GM12873 (cell line): ENCODE measurements around the gene CCDC30.

Source experiments
- CTCF ChIP-seq: IDR thresholded peaks from 2 replicates; pipeline ENCODE4 v1.5.1; 2012; ENCODE audit warnings: low read depth, mild to moderate bottlenecking, moderate library complexity, low read length, control low read depth; ENCODE audit not compliant: insufficient read depth; ENCODE audit errors: missing control alignments

Gene CCDC30

DNA sequence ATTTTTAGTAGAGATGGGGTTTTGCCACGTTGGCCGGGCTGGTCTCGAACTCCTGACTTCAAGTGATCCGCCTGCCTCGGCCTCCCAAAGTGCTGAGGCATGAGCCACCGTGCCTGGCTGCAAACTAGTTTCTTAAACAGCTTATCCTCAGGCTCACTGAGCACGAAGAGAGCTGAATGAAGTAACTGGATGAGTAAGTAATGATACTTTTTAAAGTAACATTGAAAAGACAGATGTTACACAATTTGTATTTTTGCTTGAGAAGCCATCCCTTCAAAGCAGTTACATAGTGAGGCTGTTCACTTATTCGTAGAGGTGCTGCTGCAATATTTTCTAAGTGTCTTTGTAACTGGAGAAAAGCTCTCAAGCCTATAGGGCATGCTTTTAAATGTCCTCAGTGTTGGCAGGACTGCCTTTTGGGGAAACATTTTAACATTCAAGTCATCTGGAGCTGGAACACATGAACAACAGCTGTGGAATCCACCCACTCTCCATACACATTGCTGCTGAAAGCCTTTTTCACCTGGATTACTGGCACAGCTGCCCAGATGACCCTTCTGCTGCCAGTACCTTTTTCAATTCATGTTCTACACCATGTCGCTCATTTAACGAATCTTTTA, 216.4 kb downstream of the CCDC30 start:
- no peak for TF ChIP-seq CTCF

DNA sequence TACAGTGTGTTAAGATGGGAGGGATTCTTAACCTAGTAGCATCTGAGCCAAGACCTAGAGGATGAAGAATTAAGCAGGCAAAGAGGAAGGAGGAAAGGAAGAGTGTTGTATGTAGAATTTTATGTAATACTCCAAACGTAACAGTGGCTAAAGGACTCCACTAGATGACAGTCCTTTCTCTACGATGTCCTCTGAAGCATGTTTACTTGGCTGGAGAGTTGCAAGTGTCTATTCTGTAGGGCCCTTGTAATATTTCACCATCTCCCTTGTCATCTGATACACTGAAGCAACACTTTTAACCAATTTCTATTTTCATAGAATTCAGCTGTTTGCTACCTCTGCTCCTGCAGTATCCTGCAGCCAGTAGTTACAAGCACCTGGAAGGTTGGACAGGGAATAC, 217.0 kb downstream of the CCDC30 start:
- TF ChIP-seq CTCF: no peak

DNA sequence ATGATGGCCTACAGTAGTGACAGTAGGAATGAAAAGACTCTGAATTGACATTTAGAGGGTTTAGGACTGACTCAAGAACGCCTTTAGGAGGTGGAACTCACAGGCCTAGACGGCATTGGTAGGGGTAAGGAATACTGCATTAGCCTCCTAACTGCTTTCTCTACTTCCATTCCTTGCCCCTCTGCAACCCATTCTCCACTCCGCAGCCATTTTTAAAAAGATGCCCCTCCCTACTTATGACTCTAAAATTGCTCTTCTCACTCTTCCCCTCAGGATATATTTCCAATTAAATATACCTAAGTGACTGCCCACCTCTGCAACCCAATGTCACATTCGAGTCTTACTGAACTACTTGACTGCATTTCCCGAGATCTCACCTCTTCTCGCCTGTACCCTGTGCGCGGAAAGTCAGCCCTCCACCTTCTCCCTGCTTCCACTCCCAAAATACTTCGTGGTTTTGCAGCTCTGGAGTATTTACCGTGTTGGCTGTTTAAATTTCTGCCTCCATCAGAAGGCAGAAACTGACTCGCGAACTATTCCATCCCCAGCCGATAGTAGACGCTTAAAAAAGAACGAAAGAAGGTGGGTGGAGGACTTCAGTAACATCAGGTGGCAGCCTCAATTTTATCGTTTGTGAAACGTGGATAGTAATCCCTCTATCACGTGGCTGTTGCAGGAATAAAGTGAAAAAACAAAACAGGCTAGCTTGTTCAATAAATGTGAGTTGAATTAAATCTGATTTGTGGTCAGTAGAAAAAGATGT, 218.0 kb downstream of the CCDC30 start:
- no peak for TF ChIP-seq CTCF

DNA sequence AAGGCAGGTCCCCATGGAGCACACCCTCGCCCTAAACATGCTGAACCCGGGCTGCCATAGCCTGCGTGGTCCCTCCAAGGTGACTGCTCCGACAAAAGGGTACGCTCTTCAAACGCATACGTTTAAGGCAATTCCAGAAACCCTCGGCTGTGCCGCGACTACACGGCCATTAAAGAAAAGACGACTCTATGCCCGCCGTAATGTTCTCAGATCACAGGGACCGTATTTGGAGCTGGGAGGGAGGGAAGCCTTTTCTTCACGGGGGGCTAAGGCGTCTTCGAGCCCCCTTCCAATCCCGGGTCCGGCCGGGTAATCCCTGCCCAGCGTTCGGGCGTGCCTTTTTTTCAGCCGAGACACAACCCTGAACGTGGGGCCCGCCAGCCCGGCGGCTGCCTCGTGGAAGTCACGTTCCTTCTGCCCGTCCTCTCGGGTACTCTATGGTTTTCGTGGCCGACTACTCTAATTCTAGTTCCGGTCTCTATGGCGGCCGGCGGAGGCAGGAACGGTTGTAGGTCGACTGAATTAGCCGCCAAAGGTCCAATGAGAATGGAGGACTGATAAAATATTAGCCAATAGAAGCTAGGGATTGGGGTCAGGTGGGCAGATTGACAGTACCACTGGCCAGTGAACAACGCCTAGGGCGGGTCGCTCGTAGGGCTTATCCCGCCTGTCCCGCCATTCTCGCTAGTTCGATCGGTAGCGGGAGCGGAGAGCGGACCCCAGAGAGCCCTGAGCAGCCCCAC, 218.8 kb downstream of the CCDC30 start, which contains the start of gene YBX1:
YBX1 (plus strand) TSS at position 678 of the 743 bp plus-strand sequence. CDS start 148 bp downstream, outside the sequence.
- TF ChIP-seq CTCF: no peak

DNA sequence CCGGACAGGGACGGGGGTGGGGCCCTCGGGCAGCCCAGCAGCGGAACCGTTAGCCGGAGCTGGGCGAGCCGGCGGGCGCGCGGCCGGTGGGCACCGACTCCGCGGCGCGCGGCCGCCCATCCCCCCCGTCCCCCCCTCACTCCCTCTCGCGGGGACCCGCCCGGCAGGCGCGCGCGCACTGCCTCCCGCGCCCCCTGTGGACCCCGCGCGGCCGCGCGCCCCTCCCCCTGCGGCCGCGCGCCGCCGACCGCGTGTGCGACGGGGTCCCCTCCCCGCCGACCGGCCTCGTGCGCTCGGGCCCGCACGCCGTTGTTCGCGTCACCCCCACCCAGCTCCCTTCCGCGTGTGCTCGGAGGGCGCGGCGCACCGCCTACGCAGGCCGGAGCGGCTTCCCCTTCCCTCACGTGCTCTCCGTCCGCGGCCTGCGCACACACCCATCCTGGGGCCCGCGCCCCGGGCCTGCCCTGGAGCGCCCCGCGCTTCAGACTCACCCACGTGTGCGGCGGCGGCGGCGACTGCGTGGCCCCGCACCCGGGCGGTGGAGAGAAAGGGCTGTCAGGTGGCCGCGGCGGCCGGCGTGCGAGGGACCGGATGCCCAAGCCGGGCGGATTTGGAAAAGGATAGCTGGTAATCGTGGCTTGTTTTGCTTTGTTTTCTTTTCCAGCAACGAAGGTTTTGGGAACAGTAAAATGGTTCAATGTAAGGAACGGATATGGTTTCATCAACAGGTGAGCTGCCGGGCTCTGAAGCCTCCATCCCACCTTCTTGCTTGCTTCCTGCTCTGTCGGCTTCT, 219.8 kb downstream of the CCDC30 start:
- no peak for TF ChIP-seq CTCF

DNA sequence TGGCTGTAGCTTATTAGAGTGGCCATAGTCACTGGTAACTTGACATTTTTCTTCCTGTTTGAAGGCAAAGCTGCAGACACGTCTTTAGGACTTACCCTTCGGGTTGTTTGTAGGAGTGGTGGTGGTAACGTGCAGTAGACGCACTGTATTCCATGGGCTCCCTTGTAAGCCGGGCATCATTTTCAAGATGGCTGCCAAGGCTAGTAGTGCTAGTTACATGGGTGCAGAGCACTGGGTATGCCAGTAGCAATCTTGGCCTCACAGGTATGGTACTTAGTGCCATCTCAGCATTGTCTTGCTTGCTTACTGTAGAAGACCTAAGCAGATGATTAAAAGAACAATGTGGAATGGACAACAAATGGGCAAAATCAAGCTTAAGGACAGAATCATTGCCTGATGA, 221.1 kb downstream of the CCDC30 start:
- TF ChIP-seq CTCF: no peak
